GM12878 (cell line): ENCODE measurements around the gene KCTD2. TPM values are rescaled to one million over a fixed set of nuclear protein-coding genes. Genes with fewer than 3 reads are reported as not detected.

Experiments used
- BHLHE40 ChIP-seq, 2 experiments: fragments of 450-650 bp in 1 of 2; IDR thresholded peaks; 2 replicates each; pipeline ENCODE4 v1.6.1; 2011 to 2017; ENCODE audit warnings: low read depth in 2 of 2, borderline replicate concordance in 1 of 2, improper control_type of control experiment in 1 of 2, low read length in 1 of 2, mild to moderate bottlenecking in 1 of 2
- BMI1 ChIP-seq: fragments of 450-650 bp; IDR thresholded peaks from 2 replicates; pipeline ENCODE4 v1.6.1; 2016; ENCODE audit warnings: mild to moderate bottlenecking, moderate library complexity, borderline replicate concordance
- CHD1 ChIP-seq: IDR thresholded peaks from 2 replicates; pipeline ENCODE4 v1.6.1; 2012; ENCODE audit warnings: low read depth, low read length, improper control_type of control experiment
- DPF2 ChIP-seq: fragments of 450-650 bp; IDR thresholded peaks from 2 replicates; pipeline ENCODE4 v1.6.1; 2017; ENCODE audit warnings: mild to moderate bottlenecking
- IKZF1 ChIP-seq: fragments of 450-650 bp; conservative IDR thresholded peaks from 2 replicates; pipeline ENCODE4 v1.6.1; 2017; ENCODE audit warnings: antibody characterized with exemption, mild to moderate bottlenecking
- IRF5 ChIP-seq: fragments of 450-650 bp; IDR thresholded peaks from 2 replicates; pipeline ENCODE4 v1.6.1; 2017; ENCODE audit warnings: borderline replicate concordance
- LARP7 ChIP-seq: fragments of 450-650 bp; IDR thresholded peaks from 2 replicates; pipeline ENCODE4 v1.6.1; 2017; ENCODE audit warnings: mild to moderate bottlenecking
- MAX ChIP-seq: IDR thresholded peaks from 2 replicates; pipeline ENCODE4 v1.6.1; 2012; ENCODE audit warnings: low read depth, low read length, improper control_type of control experiment
- PBX3 ChIP-seq: IDR thresholded peaks from 2 replicates; pipeline ENCODE4 v1.6.1; 2011; ENCODE audit warnings: mild to moderate bottlenecking, low read depth, low read length, moderate library complexity; ENCODE audit not compliant: insufficient replicate concordance
- SRF ChIP-seq, 2 experiments: IDR thresholded peaks; 2 replicates each; pipeline ENCODE4 v1.6.1; 2011; ENCODE audit warnings: low read depth in 2 of 2, low read length in 2 of 2, mild to moderate bottlenecking in 1 of 2, moderate library complexity in 1 of 2
- TBL1XR1 ChIP-seq: IDR thresholded peaks from 2 replicates; pipeline ENCODE4 v1.6.1; 2012; ENCODE audit warnings: low read depth, low read length, improper control_type of control experiment
- TCF12 ChIP-seq: IDR thresholded peaks from 2 replicates; pipeline ENCODE4 v1.6.1; 2011; ENCODE audit warnings: low read depth, mild to moderate bottlenecking, low read length
- USF2 ChIP-seq: IDR thresholded peaks from 2 replicates; pipeline ENCODE4 v1.6.1; 2011; ENCODE audit warnings: low read depth, low read length, improper control_type of control experiment, borderline replicate concordance
- WRNIP1 ChIP-seq: IDR thresholded peaks from 2 replicates; pipeline ENCODE4 v1.6.1; 2011; ENCODE audit warnings: low read depth, low read length, improper control_type of control experiment, borderline replicate concordance
- YY1 ChIP-seq: IDR thresholded peaks from 2 replicates; pipeline ENCODE4 v1.6.1; 2011; ENCODE audit warnings: low read depth, mild to moderate bottlenecking, low read length
- polyA plus RNA-seq, 11 experiments: library from polyadenylated mRNA; depleted of rRNA in 4 of 11; unstranded in 6 of 11; stranded (reverse) in 5 of 11; fragments of >200 nt; fragmentation: Nextera tagmentation in 4 of 11; fragmentation: Illumina TruSeq in 1 of 11; extraction: Ambion mirVana in 4 of 11; extraction: Trizol in 1 of 11; gene quantifications; 1 replicate in 1 of 11; 2 replicates in 10 of 11; pipeline versions ENCODE4 v1.2.1 to v1.2.3, GENCODE V29; 2011 to 2016; ENCODE audit warnings: inconsistent platforms in 2 of 11, missing spikeins in 2 of 11, low read depth in 1 of 11
- total RNA-seq, 4 experiments: library from RNA; depleted of rRNA in 3 of 4; stranded (reverse); fragments of >200 nt in 3 of 4; fragmentation: Illumina TruSeq in 1 of 4; extraction: Trizol in 1 of 4; gene quantifications; 2 replicates each; pipeline versions ENCODE4 v1.2.1 to v1.2.3, GENCODE V29; 2013 to 2021
- TF ChIP-seq, protein P1 (sequence below): fragments of 450-650 bp; IDR thresholded peaks from 2 replicates; pipeline ENCODE4 v1.6.1; 2017; ENCODE audit warnings: antibody characterized with exemption, mild to moderate bottlenecking, moderate library complexity
- TF ChIP-seq, protein P2 (sequence below): fragments of 450-650 bp; IDR thresholded peaks from 2 replicates; pipeline ENCODE4 v1.6.1; 2017; ENCODE audit warnings: mild to moderate bottlenecking
- TF ChIP-seq, protein P3 (sequence below): fragments of 450-650 bp; IDR thresholded peaks from 2 replicates; pipeline ENCODE4 v1.6.1; 2018; ENCODE audit warnings: borderline replicate concordance, mild to moderate bottlenecking; ENCODE audit not compliant: partially characterized antibody

The KCTD2 gene
- total and polyA plus RNA-seq, 10 of the 15 experiments (the other 5 are each of a cell fraction or from before 2014, with no cell fraction given), result 1.5 to 27.5 (median 13.7) TPM

- TF ChIP-seq, protein P1, sequence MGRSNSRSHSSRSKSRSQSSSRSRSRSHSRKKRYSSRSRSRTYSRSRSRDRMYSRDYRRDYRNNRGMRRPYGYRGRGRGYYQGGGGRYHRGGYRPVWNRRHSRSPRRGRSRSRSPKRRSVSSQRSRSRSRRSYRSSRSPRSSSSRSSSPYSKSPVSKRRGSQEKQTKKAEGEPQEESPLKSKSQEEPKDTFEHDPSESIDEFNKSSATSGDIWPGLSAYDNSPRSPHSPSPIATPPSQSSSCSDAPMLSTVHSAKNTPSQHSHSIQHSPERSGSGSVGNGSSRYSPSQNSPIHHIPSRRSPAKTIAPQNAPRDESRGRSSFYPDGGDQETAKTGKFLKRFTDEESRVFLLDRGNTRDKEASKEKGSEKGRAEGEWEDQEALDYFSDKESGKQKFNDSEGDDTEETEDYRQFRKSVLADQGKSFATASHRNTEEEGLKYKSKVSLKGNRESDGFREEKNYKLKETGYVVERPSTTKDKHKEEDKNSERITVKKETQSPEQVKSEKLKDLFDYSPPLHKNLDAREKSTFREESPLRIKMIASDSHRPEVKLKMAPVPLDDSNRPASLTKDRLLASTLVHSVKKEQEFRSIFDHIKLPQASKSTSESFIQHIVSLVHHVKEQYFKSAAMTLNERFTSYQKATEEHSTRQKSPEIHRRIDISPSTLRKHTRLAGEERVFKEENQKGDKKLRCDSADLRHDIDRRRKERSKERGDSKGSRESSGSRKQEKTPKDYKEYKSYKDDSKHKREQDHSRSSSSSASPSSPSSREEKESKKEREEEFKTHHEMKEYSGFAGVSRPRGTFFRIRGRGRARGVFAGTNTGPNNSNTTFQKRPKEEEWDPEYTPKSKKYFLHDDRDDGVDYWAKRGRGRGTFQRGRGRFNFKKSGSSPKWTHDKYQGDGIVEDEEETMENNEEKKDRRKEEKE, result no peak
- no peak for TF ChIP-seq TCF12
- no peak for TF ChIP-seq BHLHE40 (IDR thresholded peaks at IDR 0.05; ENCODE audit: borderline replicate concordance in 1 of 2, low read depth in 2 of 2, low read length in 1 of 2)
- TF ChIP-seq DPF2, result no peak
- no peak for TF ChIP-seq SRF (IDR thresholded peaks at IDR 0.05; ENCODE audit: low read depth in 2 of 2, low read length in 2 of 2)
- TF ChIP-seq, protein P2, sequence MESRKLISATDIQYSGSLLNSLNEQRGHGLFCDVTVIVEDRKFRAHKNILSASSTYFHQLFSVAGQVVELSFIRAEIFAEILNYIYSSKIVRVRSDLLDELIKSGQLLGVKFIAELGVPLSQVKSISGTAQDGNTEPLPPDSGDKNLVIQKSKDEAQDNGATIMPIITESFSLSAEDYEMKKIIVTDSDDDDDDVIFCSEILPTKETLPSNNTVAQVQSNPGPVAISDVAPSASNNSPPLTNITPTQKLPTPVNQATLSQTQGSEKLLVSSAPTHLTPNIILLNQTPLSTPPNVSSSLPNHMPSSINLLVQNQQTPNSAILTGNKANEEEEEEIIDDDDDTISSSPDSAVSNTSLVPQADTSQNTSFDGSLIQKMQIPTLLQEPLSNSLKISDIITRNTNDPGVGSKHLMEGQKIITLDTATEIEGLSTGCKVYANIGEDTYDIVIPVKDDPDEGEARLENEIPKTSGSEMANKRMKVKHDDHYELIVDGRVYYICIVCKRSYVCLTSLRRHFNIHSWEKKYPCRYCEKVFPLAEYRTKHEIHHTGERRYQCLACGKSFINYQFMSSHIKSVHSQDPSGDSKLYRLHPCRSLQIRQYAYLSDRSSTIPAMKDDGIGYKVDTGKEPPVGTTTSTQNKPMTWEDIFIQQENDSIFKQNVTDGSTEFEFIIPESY, result no peak
- TF ChIP-seq IKZF1, result peak; percentile 38; the same call in 1 of the 2 replicates
- TF ChIP-seq, protein P3, sequence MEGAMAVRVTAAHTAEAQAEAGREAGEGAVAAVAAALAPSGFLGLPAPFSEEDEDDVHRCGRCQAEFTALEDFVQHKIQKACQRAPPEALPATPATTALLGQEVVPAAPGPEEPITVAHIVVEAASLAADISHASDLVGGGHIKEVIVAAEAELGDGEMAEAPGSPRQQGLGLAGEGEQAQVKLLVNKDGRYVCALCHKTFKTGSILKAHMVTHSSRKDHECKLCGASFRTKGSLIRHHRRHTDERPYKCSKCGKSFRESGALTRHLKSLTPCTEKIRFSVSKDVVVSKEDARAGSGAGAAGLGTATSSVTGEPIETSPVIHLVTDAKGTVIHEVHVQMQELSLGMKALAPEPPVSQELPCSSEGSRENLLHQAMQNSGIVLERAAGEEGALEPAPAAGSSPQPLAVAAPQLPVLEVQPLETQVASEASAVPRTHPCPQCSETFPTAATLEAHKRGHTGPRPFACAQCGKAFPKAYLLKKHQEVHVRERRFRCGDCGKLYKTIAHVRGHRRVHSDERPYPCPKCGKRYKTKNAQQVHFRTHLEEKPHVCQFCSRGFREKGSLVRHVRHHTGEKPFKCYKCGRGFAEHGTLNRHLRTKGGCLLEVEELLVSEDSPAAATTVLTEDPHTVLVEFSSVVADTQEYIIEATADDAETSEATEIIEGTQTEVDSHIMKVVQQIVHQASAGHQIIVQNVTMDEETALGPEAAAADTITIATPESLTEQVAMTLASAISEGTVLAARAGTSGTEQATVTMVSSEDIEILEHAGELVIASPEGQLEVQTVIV, result no peak
- TF ChIP-seq BMI1, result no peak
- TF ChIP-seq PBX3, result no peak
- TF ChIP-seq YY1, result no peak
- TF ChIP-seq CHD1, result no peak
- no peak for TF ChIP-seq MAX
- no peak for TF ChIP-seq WRNIP1
- TF ChIP-seq USF2, result no peak; the same call in 1 of the 2 replicates
- no peak for TF ChIP-seq IRF5
- no peak for TF ChIP-seq LARP7
- no peak for TF ChIP-seq TBL1XR1
Measured at GRCh38 chr17:75031972-75032719, 14.9 kb upstream of the KCTD2 start (continued).
